Activated CD8-positive, alpha-beta memory T cell treated with anti-CD3 and anti-CD28 coated beads, Interleukin-2, amount 50 U/mL, for 4 hours (primary cell): ENCODE data around the gene DUSP9.

ENCODE experiments used
- DNase-seq: peaks from one replicate; pipeline ENCODE4 v3.0.0-alpha.2; 2020

Gene DUSP9

DNA sequence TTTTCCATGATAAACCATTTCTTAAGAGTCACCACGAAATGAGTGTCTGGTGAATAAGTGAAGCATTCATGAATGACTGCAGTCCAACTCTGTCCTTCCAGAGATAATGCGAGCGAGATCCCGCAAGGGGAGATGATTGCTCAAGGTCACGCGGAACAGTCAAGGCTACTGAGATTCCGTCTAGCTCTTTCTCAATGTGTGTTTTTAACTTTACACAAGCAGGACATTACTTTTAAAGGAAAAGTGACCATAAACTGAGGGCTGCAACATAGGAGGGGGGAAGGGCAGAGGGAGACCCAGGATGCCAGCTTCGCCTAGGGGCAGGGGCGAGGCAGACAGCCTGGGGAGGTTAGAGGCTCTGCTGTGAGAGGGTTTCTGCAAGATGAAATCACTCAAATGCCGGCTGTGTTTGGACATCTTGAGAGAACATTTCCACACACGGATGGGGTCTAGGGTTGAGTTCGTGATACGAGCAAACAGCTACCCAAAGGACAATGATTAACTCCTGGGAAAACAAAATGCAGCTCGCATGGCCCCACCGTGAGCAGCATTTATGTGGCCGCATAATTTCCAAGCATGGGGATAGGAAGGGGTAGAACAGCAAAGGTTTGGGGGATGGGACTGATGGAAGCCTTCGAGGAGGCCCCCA lies 24.2 kb upstream of the DUSP9 start:
- DNase-seq = no peak

DNA sequence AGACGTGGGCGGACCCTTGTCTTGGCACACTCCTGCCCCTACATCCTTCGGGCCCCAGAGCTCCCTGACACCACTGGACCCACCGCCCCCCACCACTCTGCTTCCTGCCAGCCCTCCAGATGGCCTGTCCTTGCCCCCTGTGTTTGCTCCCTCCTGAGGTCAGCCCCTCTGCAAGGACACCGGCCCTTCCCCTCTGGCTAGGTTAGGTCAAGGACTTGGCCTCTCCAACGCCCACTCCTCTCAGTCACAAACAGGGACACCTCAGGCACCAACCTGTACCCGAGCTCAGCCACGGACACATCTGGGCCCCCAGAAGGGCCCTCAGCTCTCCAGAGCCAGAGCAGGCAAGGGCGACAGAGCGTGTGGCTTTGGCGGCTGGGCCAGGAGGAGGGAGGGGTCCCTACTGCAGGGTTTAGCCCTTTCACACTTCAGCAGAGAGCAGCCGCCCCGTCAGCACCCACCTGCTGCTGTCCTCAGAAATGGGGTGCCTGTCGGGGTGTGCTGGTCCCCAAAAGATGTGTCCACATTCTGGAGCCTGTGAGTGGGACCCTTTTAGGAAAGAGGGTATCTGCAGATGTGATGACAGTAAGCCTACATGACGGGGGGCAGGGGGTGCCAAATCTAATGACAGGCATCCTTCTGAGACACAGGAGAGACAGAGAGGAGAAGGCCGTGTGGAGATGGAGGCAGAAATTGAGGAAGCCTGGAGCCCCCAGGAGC lies 23.5 kb upstream of the DUSP9 start:
- no peak for DNase-seq

DNA sequence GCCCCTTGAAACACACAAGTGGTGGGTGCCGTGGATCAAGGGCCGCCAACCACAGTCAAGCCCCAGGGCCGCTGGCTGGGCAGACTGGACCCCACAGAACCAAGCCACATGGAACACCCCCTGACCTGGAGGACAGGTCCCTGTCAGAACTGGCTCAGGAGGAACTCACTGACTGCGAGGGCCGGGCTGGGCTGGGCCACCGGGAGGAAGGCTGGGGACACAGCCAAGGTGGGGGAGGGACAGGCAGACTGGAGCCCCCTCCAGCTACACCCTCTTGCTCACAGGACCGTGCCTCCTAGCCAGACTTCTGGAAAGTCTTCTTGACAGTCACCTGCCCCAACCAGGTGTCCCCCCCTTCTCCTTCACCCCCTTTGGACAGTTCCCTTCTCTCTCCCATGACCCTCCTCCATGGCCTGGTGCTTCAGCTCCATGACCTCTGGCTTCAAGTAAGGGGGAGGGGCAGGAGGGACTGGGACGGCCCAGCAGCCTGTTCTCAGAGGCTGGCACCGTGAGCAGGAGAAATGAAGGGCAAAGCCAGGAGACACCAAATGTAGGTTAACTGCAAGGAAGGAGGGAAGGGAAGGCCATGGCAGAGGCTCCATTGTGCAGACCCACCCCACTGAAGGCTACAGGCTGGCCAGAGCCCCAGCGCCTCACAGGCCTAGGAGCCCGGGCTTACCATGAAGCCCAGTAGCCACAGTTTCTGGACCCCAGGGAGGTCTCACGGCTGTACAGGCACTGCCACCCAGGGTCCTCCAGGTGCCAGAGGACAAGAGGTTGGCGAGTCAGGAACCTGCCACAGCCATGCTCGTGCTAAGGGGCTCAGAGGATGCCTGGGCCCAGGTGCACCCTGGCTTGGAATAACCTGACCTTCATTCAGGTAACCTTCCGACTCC lies 22.6 kb upstream of the DUSP9 start:
- DNase-seq = no peak

DNA sequence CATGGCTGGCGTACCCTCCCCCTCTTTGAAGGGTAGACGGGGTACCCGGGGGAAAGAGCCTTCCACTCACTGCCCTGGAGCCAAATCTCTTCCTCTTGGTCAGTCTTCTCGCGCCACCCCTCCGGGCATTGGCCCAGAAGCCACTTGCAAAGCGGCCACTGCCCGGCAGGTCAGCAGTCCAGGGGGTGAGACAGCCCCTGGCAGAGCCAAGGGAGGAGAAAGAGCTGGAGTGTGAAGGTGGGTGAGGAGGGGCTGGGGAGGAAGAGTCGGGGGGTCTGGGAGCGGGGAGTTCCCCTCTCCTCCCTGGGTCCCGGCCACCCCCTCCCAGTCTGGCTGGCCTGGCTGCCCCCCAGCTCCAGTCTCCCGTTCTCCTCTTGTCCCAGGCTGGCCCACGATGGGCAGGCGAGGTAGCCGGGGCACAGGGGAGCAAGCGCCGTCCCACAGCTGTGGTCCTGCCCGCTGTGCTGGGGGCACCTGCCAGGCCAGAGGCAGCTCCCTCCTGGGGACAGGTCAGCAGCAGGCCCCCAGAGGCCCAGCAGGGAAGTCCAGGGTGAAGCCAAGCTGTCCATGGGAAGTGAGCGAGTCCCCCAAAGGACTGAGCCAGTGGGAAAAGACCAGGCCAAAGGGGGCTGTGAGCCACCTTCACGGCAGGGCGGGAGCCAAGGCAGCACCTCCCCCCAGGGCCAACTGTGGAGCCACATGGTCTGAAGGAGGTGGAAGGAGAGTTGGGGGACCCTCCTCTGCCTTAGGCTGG lies 21.6 kb upstream of the DUSP9 start:
- no peak for DNase-seq

DNA sequence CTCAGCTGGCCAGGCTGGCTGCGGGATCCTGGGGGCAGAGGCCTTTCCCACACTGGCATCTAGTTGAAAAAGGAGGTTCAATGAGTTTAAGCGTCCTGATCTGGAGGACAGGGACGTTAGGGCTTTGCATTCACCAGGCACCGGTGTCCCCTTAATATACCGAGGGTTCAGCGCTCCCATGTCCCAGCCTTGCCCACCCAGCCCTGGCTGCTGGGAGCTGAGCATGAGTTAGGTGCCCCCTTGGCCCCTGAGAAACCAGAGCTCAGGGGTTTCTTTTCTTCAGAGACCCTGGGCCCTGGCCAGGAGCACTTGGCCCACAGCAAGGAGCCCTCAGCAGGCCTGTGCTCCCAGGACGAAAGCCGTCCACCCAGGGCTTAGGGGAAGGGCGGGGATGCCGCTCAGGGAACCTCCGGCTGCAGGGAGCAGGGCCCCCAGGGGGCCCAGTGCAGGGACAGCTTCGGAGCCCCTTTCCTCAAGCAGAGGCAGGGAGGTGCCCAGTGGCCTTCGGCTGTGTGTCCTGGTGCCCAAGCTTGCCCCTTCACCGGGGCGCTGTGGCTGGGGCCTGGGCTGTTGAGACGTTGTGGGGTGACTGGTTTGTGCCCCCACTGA lies 20.9 kb upstream of the DUSP9 start:
- no peak for DNase-seq

DNA sequence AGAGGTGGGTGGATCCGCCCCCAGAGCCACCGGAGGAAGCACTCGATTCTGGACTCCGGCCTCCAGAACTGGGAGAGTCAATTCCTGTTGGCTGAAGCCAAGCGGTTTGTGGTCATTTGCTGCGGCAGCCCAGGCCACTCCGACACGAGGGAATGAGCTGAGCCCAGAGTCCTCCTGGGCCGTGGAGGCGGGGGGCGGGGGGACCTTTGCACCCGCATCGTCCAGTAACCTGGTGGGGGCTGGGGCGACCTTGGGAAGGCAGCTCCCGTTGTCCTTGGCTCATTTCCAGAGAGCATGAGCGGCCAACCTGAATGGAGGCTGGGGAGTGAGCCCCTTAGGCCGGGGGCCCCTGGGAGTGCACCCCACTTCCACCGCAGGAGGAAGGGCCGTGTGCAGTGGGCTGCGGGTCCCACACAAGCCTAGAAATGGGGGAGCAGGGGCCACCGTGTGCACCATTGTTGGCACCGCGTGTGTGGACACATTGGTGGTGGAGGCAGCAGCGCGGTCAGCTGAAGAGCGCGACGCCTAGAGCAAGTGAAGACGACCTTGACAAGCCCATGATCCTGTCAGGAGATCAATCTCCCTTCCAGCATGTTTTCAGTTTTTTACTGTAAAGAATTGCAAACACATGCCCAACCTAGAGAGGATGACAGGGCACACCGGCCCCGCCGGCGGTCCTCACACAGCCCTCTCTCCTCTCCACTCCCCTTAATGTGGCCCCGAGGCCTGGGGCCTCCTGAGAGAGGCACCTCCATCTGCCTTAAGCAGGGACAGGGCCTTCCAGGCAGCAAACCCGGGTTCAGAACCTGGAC lies 19.9 kb upstream of the DUSP9 start:
- no peak for DNase-seq

DNA sequence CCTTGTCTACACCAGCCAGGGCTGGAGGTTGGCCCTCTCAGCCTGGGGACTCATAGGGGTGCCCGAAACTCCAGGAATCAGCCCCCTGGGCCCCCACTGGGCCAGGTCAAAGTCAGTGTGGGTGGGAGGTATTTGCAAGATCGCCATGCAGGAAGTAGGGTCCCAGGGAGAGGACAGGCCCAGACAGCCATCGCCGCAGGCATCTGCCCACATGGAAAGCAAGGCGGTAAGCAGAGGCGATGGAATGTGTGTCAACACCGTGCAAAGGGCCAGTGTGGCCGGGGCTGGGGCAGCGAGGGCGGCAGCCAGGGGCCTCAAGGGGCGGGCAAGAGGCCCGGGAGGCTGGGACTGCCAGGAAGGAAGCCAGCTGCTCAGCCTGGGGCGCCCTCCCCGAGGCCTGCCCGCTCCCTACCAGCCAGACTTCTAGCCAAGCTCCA lies 19.3 kb upstream of the DUSP9 start:
- DNase-seq = no peak

DNA sequence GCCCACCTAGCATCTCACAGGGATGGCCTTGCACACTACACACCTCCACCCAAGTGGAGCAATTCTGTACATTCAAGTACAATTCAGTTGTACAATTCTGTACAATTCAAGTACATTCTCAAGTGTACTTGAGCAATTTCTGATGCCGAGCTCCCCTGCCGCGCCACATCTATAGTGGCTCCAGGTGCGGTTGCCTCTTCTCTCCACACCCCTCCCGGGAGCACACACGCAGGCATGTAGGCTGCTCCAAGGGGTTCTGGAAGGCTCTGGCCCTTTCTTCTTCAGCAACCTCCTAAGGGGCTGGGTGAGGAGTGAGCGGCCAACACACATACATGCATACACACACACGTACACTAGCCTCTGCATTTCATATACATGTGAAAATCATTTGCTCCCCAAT lies 18.9 kb upstream of the DUSP9 start:
- DNase-seq = no peak

DNA sequence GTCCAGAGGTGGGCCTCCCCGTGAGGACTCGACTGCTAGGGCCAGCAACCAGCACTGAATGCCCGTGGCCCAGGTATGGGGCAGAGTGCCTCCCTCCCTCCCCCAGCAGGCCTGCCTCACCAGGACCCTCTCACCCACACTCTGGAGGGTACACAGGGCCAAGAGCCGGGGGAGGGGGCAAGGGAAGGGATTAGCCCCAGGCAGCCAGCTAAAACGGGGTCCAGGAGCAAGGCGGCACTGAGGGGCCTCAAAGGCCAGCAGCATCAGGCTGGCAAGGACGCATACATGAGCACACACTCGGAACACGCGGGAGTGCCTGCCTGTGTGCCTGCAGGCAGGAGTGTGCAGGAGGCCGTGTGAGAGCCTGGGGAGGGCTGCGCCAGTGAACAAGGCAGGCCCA lies 18.3 kb upstream of the DUSP9 start:
- no peak for DNase-seq

DNA sequence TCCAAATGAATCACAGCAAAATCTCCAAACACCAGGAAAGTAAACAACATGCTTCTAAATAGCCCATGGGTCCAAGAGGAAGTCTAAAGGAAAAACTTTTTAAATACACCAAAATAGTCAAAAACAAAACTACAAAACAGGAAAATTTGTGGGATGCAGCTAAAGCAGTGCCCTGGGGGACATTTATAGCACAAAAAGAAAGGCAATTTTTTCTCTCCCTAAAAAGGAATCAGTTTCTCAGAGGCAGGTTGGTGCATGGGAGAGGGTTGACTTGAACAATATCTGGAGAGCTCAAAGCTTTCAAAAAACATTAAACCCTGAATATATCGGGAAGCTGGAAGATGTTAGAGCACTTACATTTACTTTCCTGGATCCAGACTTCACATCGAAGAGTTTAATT lies 15.7 kb upstream of the DUSP9 start:
- DNase-seq = no peak

DNA sequence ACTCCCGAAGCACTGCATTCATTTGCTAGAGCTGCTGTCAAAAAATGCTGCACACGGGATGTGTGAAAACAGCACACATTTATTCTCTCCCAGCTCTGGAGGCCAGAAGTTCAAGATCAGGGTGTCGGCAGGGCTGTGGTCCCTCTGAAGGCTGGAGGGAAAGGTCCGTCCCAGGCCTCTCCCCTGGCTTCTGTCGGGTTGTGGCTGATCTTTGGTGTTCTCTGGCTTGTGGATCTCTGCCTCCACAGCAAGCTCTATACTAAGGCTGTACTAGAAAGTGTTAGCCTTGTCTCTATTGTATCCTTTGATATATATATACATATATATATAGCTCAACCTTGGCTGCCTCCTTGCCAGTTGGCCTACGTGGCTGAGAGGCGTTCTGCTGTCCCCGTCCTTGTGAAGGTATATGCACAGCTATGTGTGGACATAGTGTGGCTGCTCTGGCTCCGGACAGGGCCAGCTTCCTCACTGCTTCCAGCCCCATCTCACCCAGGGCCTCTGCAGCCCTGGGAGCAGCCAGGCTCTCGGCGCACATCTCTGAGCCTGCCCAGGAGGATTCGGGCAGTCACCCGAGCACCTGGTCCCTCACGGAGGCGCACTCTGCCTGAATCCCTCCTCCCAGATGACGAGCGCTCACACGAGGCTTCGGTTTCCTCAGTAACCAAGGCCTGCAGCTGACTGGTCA lies 15.0 kb upstream of the DUSP9 start:
- no peak for DNase-seq

DNA sequence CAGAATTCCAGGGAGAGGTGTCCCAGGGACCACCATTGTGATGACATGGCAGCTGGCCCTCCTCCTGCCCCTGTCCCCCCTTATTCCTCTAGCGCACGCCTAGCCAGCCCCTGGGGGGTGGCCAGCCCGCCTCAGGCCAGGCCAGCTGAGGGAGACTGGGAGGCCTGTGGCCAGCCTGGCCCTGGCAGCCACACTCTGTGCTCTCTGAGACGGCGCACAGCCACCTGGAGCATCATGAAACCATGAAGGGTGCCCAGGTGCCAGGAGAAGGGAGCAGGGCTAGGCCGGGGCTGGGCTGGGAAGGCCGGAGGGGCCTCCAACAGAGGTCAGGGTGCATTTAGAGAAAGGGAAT lies 14.4 kb upstream of the DUSP9 start:
- DNase-seq = no peak

DNA sequence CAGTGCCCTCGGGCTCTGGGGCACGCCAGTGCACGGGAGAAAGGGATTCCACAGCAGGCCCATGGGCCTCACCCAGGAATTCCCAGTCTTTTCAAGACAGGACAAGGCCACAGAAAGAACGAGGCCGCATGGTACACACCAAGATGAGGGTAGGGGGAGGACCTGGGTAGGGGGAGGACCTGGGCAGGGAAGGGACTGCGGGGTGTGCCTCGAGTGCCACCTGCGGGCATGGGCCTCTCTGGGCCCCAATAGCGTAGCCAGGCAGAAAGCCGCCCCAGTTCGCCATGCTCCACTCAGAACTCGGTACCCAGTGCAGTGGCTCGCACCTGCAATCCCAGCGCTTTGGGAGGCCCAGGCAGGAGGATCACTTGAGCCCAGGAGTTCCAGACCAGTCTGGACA lies 14.0 kb upstream of the DUSP9 start:
- DNase-seq = no peak

DNA sequence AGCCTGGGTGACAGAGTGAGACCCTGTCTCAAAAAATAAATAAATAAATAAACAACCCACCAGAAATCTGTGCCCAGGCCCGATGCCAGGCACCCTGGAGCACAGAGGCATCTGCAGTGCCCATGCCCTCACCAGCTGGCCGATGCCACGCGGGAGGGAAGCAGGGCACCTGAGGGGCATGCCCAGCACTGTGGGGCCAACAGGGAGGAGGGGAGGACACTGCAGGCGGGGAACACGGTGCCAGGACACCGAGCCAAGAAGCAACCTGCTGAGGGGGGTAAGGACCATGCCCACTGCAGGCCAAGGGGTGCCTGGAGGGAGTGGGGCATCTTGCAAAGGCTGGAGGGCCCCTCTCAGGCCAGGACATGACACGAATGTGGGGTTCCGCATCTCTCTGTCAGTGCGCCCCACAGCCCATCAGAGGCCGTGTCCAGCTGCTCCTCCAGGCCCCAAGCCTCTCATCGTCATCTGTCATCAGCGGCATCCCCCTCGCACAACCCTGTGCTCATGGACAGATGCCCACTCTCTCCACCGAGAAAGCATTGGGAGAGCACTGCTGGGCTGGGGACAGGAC lies 13.3 kb upstream of the DUSP9 start:
- no peak for DNase-seq

DNA sequence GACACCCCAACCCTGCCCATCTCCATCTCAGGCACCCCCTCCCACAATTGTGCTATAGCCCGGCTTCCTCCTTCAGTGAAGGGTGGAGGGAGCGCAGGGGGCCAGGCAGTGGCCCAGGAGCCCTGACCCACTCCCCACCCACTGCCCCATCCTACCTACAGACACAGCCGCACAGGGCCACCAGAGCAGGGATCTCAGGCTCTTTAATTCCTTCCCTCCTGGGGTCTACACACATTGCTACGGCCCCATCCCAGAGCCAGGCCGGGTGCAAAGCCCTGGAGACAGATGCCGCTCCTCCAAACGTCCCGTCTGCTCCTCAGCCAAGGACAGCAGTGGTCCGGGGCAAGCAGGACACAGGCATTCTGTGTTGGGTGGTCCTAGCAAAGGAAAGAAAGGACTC lies 12.8 kb upstream of the DUSP9 start:
- no peak for DNase-seq

DNA sequence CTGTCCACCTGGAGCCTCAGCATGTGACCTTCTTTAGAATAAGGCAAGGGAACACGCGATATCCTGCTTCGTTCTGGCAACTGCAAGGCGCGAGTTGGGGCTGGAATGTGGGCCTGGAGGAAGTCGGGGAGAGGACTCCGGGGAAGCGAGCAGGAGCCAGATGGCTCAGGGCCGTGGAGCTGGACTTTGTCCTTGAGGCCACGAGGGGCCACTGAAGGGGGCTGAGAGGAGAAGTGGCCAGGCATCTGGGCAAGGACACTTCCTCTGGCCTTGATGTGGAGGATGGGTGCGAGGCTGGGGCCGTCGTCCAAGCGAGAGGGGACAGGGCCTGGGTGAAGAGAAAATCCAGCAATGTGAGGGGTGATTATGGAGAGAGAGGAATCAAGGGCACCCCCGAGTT lies 12.2 kb upstream of the DUSP9 start:
- no peak for DNase-seq

DNA sequence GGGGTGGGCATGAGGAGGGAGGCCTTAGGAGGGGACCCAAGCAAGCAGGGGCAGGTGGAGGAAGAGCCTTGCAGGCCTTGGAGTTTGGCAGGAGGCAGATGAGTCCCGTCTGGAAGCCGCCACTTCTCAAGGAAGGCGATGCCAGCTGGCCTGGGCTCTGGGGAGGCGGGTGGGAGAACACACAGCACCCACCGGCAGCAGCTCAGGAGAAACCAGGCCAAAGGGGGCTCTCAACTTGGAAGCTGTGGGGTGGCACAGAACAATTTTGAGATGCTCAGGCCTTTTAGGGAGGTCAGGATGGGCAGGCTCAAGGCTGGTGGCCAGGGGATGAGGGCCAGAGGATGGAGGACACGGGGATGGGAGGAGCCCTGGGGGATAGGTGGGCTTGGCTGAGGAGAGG lies 11.6 kb upstream of the DUSP9 start:
- no peak for DNase-seq

DNA sequence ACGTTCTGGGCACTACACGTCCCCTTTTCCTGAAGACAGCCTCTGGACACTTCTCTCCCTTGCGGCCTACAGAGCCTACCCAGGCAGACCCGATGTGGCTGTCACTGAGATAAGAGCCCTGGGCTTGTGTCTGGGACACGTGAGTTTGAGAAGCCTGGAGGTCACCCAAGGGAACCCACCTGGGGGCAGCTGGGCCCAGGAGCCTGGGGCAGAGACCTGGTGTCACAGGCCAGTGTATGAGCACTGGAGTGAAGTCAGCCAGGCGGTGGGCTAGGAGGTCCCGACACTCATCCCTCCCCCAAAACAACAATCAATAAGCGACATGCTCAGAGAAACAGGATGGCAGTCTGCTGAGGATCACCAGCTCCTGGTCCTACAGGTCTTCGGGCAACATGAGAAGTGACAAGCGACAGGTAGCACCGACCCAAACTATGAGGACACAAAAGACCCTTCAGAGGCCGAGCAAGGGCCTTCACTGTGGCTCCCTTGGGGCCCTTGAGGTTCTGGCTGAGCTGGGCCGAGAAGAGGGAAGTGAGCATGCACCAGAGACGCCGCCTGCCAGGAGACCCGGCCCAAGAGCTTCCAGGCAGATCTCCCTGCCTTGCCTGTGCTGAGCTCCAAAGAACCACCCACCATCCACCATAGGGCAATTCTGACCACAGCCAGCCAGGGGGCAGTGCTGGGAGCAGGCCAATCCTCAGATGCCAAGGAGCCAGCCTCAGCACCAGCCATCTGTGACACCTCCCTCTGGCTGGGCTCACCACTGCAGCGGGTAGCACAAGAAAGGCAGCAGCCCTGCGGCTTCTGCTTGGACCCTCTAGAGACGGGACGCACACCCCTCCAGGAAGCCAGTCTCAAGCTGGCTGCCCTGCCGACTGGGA lies 11.0 kb upstream of the DUSP9 start:
- DNase-seq = no peak

DNA sequence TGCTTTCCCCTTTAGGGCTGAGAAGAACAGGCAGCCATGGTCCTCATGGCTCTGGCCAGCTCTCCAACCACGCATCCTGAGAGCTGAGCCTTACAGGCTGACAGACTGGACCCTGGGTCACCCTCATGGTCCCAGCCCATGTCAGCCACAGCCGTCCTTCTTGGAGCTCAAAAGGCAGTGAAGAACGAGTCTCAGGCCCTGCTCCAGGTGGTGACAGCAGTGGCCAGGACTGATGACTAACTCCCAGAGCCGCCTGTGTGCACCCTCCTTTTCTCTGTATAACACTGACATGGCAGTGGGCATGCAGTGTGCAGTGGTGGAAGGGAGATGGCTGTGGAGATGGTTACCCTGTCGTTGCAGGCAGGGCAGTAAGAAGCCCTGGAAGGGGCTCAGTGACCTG lies 10.3 kb upstream of the DUSP9 start:
- DNase-seq = no peak
